AG04450 (cell line): ENCODE data around the gene CST3. TPM values are rescaled to one million over a fixed set of nuclear protein-coding genes. Genes with fewer than 3 reads are reported as not detected.

Experiments used
- CTCF ChIA-PET: fragments of 300-600, 350-600 bp; formaldehyde crosslinking; extraction: SDS; loops from one replicate; lab custom pipeline; 2022; ENCODE audit warnings: antibody characterized with exemption, inconsistent platforms; lab: Charles Lee
- POLR2A ChIA-PET: fragments of 350-600 bp; formaldehyde crosslinking; extraction: SDS; loops from one replicate; lab custom pipeline; 2021; ENCODE audit warnings: antibody characterized with exemption, inconsistent platforms; lab: Yijun Ruan, JAX
- DNase-seq: peaks from one replicate; pipeline ENCODE4 v3.0.0-alpha.2; 2011; ENCODE audit warnings: low read depth, low spot score
- H3K27ac ChIP-seq: one replicate; pipeline ENCODE4 v1.5.1; 2012; ENCODE audit warnings: low read depth, low read length, control low read depth
- H3K27me3 ChIP-seq: one replicate; pipeline ENCODE4 v1.6.0; 2012; ENCODE audit warnings: low read length; ENCODE audit not compliant: control insufficient read depth, insufficient read depth
- H3K4me3 ChIP-seq: 2 replicates; pipeline ENCODE4 v1.5.1; 2011; ENCODE audit warnings: mild to moderate bottlenecking, low read depth, low read length, control low read depth
- H3K9me3 ChIP-seq: 2 replicates; pipeline ENCODE4 v1.5.1; 2012; ENCODE audit warnings: low read length; ENCODE audit not compliant: control insufficient read depth, insufficient read depth
- CTCF ChIP-seq: IDR thresholded peaks from 2 replicates; pipeline ENCODE4 v1.5.1; 2011; ENCODE audit warnings: low read depth, low read length, control low read depth, inconsistent platforms
- polyA plus RNA-seq: library from polyadenylated mRNA; depleted of rRNA; stranded (reverse); fragments of >200 nt; gene quantifications from 2 replicates; pipeline ENCODE4 v1.2.3, GENCODE V29; 2011

Gene CST3
- polyA plus RNA-seq, 1 experiment = 166 TPM

GRCh38 chr20:23649830-23650417 is 12.2 kb upstream of the CST3 start:
- Histone ChIP-seq H3K27me3 (no peaks in the 10 kb centered on the region), H3K9me3 (no peaks in the 10 kb centered on the region), H3K4me3 (no peak overlapping the region), H3K27ac (no peak overlapping the region)
- no peak for TF ChIP-seq CTCF
- ChIA-PET POLR2A (no interaction called here), CTCF (no interaction called here)
- DNase-seq = no peak

GRCh38 chr20:23649242-23649641 is 11.5 kb upstream of the CST3 start:
- POLR2A ChIA-PET = no interaction called here
- Histone ChIP-seq H3K27me3 (no peaks in the 10 kb centered on the region), H3K27ac (no peak overlapping the region), H3K9me3 (no peaks in the 10 kb centered on the region), H3K4me3 (no peak overlapping the region)
- CTCF ChIA-PET = no interaction called here
- TF ChIP-seq CTCF = no peak
- DNase-seq = no peak

- no peak for TF ChIP-seq CTCF
- ChIA-PET CTCF (no interaction called here), POLR2A (no interaction called here)
- Histone ChIP-seq H3K27me3 (no peaks in the 10 kb centered on the region), H3K4me3 (no peak overlapping the region), H3K9me3 (no peaks in the 10 kb centered on the region), H3K27ac (no peak overlapping the region)
- DNase-seq = no peak
Observed at GRCh38 chr20:23647346-23647745, 9.6 kb upstream of the CST3 start.

GRCh38 chr20:23646106-23646873 is 8.5 kb upstream of the CST3 start:
- CTCF ChIA-PET = interaction anchor here (1.6 kb wide), 1 partner anchor 22 kb away, joined by 4 read pairs; no protein-coding TSS in a partner anchor
- no peak for DNase-seq

More at GRCh38 chr20:23646106-23646873, 8.5 kb upstream of the CST3 start:
- POLR2A ChIA-PET = no interaction called here
- Histone ChIP-seq H3K27ac (no peak overlapping the region), H3K9me3 (no peaks in the 10 kb centered on the region), H3K4me3 (no peak overlapping the region), H3K27me3 (no peaks in the 10 kb centered on the region)
- no peak for TF ChIP-seq CTCF
